Measurements from ENCODE around the gene GABPA.
"Not testable (repeated sequence)": the region's sequence is repeated elsewhere in the genome, so short reads cannot be mapped to it uniquely, and the experiment has no call there.

The GABPA gene

GRCh38 chr21:25742900-25743299 lies 8.1 kb downstream of the GABPA start:
- no peak for DNase-seq

- DNase-seq, result no peak
Observed at GRCh38 chr21:25744854-25745253, 10.1 kb downstream of the GABPA start.

DNA sequence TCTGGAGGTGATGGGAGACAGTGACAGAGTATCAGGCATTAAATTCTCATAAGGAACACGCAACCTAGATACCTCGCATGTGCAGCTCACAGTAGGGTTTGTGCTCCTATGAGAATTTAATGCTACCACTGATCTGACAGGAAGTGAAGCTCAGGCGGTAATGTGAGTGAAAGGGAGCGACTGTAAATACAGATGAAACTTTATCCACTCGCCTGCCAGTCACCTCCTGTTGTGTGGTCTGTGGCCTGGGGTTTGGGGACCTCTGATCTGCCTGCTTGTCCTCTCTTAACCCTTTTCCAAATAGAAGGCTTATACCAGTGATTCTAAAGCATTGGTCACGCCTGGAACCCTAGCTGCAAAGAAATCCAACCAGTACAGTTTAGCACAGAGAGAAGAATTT lies 15.3 kb downstream of the GABPA start:
- DNase-seq, result no peak

DNA sequence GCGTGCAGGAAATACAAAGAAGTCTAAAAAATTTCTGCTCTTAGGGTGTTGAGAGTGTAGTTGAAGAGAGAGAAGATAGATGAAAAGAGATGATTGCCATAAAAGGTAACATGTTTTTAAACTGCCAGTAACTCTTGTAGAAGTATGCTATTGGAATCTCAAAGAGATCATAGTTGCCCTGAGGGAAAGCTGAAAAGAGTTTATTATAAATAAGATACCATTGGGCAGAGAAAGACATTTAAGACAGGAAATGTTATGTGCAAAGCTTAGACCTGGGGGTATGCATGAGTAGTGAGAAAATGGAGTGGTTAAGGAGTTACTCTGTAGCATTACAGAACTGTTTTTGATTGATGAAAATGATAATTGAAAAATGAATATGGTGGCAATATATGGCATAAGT lies 17.6 kb downstream of the GABPA start:
- no peak for DNase-seq

DNA sequence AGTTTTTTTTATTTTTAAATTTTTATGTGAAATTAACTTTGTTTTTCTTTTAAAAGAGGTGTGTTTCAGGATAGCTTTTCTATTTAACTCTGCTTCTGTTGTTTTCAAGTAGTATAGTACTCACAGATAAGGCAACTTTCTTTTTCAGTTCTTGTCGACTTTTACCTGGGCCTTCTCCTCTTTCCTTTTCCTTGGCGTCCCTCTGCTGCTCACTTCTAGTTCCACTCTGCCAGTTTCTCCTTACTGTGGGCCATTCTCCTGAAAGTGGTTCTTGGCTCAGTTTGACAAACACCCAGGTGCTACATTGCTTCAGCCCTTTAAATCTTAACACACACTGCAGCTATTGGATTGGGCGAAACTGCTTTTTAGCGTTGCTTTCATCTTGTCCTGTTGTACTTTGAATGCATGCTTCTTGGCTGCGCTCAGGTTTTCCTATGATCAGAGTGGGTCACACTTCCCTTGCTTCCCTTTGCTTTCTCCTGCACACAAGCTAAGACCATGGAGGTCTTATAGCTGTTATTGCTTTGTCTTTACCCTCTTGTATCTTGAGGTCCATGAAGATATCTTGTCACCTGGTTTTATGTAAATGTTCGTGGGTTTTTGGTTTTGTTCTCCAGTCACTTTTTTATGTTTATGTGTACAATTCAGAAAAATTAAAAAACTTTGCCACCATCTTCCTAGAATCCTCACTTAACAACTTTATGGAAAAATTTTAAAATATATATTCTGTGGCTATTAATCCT lies 21.6 kb downstream of the GABPA start:
- DNase-seq, result no peak

DNA sequence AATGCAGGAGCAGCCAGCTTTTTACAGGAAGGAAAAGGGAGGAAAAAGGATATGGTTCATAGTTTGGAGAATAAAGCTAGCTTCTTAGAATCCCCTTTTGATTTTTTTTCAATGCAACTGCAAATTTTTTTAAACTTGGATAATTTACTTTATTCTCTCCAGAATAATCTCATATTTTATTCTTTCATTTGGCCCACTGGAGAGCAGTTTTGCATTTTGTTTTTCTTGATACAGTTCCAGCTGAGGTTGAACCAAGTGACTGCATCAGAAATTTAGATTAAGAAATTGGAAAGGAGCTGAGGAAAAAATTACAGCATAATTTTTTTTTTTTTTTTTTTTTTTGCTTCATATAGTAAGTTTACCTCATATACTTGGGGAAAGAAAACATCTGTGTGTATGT lies 22.8 kb downstream of the GABPA start:
- no peak for DNase-seq

GRCh38 chr21:25759573-25759972 lies 24.8 kb downstream of the GABPA start:
- DNase-seq, result no peak

DNA sequence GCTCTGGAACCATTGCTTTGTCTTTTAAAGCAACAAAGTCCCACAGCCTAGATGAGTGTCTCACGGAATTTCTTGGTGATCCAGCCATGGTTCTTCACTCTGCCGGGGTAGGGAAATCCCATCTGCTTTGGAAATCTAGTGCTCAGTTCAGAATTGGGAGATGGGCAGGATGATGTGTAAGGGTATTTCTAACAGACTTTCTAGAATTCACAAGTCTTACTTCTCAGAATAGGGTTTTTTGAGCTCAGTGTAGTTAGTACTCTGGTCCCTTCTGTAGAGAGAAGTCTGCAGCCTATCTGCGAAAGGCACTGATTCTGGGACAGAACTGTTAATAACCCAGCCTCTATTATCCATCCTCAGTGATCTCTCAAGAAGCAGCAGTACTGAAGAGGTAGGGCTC lies 25.3 kb downstream of the GABPA start:
- DNase-seq, result no peak

DNA sequence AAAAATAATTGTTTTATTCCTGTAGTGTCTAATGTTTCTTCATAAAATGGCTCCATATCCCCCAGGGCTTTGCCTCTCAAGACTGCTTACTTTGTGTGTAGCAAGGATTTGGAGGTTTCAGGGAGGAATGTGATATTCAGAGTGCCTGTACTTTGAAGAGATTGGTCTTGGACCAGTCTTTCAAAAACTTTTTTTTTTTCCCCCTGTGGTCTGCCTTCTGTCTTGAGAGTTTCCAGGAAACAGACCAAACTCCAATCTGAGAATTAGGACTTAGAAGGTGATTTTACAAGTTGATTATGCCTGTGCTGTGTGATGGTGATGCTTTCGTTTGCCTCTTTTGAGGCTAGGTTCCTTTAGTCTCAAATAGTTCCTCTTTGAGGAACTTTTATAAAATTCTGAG lies 25.9 kb downstream of the GABPA start:
- DNase-seq, result no peak

- DNase-seq, result no peak
Observed at GRCh38 chr21:25764065-25764464, 29.3 kb downstream of the GABPA start.

DNA sequence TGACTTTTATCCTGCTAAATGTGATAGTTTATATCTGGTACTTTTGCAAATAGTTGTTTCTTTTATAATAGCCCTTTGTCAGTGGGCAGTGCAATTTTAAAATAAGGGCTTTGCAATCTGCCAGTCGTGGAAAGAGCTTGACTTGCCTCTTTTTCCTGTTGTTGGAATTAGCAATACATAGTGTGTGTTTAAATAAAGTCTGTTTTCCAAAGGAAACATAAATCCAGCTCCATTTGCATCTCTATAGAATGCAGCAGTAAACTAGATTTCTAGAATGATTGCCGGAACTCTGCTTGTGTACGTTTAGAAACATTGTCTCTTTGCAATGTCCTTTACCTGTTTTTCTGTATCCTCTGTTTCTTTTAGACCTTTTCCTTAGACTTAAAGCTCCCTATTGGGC lies 33.1 kb downstream of the GABPA start:
- no peak for DNase-seq

DNA sequence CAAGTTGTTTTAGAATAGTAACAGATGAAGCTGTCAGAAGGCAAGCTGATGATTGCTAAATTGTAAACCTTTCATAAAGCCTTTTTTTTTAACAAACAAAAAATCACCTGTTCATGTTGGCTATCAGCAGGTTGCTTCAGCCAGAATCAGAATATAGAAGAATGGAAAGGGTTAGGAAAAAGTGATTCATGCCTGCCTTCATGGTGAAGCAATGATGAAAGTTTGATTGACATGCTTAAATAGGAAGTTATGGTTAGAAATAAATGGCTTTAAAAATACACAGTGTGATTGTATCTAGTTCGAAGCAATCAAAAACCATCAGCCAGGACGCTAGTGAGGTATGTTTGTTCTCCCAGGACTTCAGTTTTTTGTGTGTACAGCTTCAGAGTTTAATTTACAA lies 37.9 kb downstream of the GABPA start:
- no peak for DNase-seq

- DNase-seq, result no peak
Observed at GRCh38 chr21:25776440-25776839, 41.7 kb downstream of the GABPA start.

DNA sequence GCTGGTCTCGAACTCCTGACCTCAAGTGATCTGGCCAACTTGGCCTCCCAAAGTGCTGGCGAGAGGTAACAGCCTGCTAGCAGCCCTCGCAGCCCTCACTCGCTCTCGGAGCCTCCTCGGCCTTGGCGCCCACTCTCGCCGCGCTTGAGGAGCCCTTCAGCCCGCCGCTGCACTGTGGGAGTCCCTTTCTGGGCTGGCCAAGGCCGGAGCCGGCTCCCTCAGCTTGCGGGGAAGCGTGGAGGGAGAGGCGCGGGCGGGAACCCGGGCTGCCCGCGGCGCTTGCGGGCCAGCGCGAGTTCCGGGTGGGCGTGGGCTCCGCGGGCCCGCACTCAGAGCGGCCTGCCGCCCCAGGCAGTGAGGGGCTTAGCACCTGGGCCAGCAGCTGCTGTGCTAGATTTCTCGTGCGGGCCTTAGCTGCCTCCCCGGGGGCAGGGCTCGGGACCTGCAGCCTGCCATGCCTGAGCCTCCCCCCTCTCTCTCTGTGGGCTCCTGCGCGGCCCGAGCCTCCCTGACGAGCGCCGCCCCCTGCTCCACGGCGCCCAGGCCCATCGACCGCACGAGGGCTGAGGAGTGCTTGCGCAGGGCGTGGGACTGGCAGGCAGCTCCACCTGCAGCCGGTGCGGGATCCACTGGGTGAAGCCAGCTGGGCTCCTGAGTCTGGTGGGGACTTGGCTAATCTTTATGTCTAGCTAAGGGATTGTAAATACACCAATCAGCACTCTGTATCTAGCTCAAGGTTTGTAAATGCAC lies 43.5 kb downstream of the GABPA start:
- DNase-seq, result not testable (repeated sequence)

- DNase-seq, result no peak
Observed at GRCh38 chr21:25788677-25789076, 53.9 kb downstream of the GABPA start.

DNA sequence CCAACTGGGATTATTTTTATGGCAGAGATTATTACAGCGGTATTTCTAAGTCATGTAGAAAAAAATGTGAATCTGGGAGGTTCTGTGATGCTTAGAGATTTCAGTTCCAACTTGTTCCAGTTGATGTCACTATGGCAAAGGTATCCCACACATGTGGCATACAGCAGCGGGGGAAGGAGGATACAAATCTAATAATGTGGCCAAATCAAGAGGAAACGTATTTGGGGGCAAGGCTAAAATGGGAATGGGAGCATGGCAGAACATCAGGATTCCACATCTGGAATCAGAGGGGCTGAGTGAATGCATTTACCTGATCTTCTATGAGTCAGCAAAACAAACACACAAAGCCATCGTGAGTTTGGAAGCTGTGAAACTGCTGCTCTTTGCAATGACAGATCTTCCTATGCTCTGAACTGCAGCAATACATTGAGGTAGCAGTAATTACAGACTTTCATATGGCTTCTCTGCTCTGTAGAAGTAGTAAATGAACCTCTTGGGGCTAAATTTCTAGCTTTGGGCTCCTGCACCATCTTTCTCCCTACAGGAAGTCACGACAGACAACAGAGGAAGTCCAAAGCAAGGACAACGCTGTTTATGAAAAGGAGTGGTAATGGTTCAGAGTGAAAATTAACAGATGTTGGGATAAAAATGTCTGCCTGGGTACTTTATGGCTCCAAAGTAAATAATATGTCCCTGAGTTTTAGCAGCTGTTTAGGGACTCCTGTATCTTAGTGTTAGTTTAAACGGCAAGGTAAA lies 55.5 kb downstream of the GABPA start:
- DNase-seq, result no peak

DNA sequence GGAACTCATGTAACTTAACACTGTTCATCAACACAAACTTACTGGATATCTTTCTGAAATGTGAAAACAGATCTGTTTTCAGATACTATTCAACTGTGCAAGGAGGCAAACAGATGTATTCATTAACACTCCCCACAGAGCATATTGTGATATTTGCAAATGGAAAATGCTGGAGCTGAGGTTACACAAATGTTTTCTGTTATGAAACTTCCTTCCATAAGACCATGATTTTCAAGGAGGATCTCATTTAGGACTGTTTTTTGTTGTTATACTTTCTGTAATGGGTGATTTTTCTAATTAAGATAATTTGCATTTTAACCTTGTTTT lies 56.1 kb downstream of the GABPA start:
- no peak for DNase-seq

DNA sequence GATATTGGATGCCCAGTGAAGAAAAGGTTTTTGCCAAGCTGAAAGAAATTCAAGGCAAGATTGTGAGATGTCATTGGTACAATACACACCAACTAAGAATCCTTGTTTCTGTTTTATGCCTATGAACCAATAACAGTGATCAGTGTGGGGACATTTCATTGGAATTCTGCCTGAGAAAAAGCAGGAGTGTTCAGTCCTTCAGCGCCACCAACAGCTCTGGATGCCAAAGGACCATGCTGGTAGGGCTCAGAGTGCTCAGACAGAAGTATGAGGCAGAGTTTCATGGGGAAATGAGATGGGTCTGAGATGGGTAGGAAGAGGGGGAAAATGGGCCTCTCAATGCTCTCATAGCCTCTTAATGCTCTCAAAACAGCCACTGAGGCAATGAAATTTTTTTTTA lies 56.5 kb downstream of the GABPA start:
- DNase-seq, result no peak

GRCh38 chr21:25801217-25802014 lies 66.6 kb downstream of the GABPA start:
- DNase-seq, result peak; percentile 86

- no peak for DNase-seq
Observed at GRCh38 chr21:25806060-25806459, 71.3 kb downstream of the GABPA start.

DNA sequence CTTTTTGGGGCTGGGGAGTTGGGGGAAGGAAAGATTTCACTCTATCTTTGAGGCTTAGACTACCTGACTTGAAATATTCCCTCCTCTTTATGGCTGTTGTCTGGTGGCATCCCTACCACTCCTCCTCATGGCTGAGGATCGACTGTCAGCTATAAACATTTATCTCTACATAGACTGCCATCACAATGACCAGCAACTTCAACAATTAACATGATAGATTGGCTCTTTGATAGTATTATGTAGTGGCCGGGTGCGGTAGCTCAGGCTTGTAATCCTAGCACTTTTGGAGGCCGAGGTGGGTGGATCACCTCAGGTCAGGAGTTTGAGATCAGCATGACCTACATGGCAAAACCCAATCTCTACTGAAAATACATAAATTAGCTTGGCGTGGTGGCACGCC lies 72.4 kb downstream of the GABPA start:
- DNase-seq, result no peak

DNA sequence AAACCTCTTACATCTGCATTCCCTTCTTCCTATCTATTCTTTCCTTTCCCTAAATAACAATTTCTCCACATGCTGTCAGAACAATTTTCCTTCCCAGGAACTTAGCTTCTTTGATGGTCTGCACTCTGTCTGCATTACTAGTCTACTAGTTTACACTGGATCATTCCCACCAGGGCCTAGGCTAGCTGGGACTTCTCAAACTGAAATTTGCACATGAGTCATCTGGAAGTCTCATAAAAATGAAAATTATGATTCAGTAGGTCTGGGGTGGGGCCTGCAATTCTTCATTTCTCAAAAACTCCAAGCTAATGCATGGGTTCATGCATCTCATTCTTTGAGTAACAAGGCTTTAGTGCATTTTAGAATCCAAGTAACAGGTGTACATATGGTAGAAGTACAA lies 74.2 kb downstream of the GABPA start:
- no peak for DNase-seq

- DNase-seq, result no peak
Observed at GRCh38 chr21:25811186-25811585, 76.4 kb downstream of the GABPA start.
